Endothelial cell of umbilical vein (primary cell): ENCODE measurements around the gene CNPY1. TPM values are rescaled to one million over a fixed set of nuclear protein-coding genes. Genes with fewer than 3 reads are reported as not detected.

Experiments used
- BruUV-seq: library from RNA; stranded (reverse); fragments of 400-500 nt; replicated peaks from 2 replicates; lab custom pipeline; 2021; lab: Mats Ljungman, UMichigan
- CTCF ChIA-PET: fragments of 300-600, 350-600 bp; sonication (Branson Sonifier 250); formaldehyde crosslinking; loops from one replicate; lab custom pipeline; 2021; ENCODE audit warnings: antibody characterized with exemption, inconsistent platforms; lab: Charles Lee
- POLR2A ChIA-PET: fragments of 300-600, 350-600 bp; sonication (Branson Sonifier 250); formaldehyde crosslinking; loops from one replicate; lab custom pipeline; 2021; ENCODE audit warnings: antibody characterized with exemption, inconsistent platforms; lab: Charles Lee
- DNase-seq: peaks from one replicate; pipeline ENCODE4 v3.0.0-alpha.2; 2011; ENCODE audit warnings: low read depth, low spot score
- FAIRE-seq: peaks from 2 replicates; lab custom pipeline; 2011; peaks lifted over from hg19 to GRCh38; lab: Jason Lieb, UNC
- H2AFZ ChIP-seq: 2 replicates; pipeline ENCODE4 v1.6.0; 2012; ENCODE audit warnings: low read depth, low read length, control low read depth, inconsistent platforms
- H3K27ac ChIP-seq: 2 replicates; pipeline ENCODE4 v1.5.1; 2011; ENCODE audit warnings: low read depth, mild to moderate bottlenecking, control low read depth, low read length, moderate library complexity; ENCODE audit not compliant: insufficient read depth
- H3K27me3 ChIP-seq, 2 experiments: 2 replicates each; pipeline versions ENCODE4 v1.6.0 to v1.6.1; 2011; ENCODE audit warnings: low read length in 2 of 2, mixed read lengths in 1 of 2; ENCODE audit not compliant: control insufficient read depth in 2 of 2, insufficient read depth in 2 of 2
- H3K36me3 ChIP-seq, 2 experiments: 2 replicates in 1 of 2; 3 replicates in 1 of 2; pipeline ENCODE4 v1.5.1; 2011; ENCODE audit warnings: low read length in 2 of 2, mild to moderate bottlenecking in 1 of 2, moderate library complexity in 1 of 2; ENCODE audit not compliant: control insufficient read depth in 2 of 2, insufficient read depth in 2 of 2; ENCODE audit errors: extremely low read depth in 1 of 2
- H3K4me1 ChIP-seq: 3 replicates; pipeline ENCODE4 v1.5.1; 2011; ENCODE audit warnings: mild to moderate bottlenecking, low read length; ENCODE audit not compliant: control insufficient read depth, insufficient read depth; ENCODE audit errors: extremely low read depth
- H3K4me2 ChIP-seq: 2 replicates; pipeline ENCODE4 v1.6.1; 2011; ENCODE audit warnings: low read length, control low read depth, mixed read lengths; ENCODE audit not compliant: insufficient read depth
- H3K4me3 ChIP-seq, 3 experiments: fragments of 200-600 bp in 1 of 3; sonication (generic), shearing (Covaris generic) in 1 of 3; replicated peaks in 1 of 3; 2 replicates each; pipeline ENCODE4 v1.5.1; 2011 to 2016; ENCODE audit warnings: control low read depth in 3 of 3, low read length in 3 of 3, mild to moderate bottlenecking in 2 of 3, inconsistent platforms in 1 of 3, low read depth in 1 of 3, moderate library complexity in 1 of 3; ENCODE audit not compliant: insufficient read depth in 1 of 3
- H3K79me2 ChIP-seq: 2 replicates; pipeline ENCODE4 v1.6.0; 2012; ENCODE audit warnings: low read length, inconsistent platforms; ENCODE audit not compliant: control insufficient read depth, insufficient read depth
- H3K9ac ChIP-seq: replicated peaks from 2 replicates; pipeline ENCODE3; 2011; ENCODE audit warnings: low read length, control low read depth; ENCODE audit not compliant: insufficient read depth; ENCODE audit errors: extremely low read depth
- H3K9me1 ChIP-seq: replicated peaks from 3 replicates; pipeline ENCODE4 v1.6.0; 2011; ENCODE audit warnings: mild to moderate bottlenecking, low read length; ENCODE audit not compliant: control insufficient read depth, insufficient read depth; ENCODE audit errors: extremely low read depth
- H3K9me3 ChIP-seq: replicated peaks from 2 replicates; pipeline ENCODE4 v1.5.1; 2012; ENCODE audit warnings: low read length, inconsistent platforms; ENCODE audit not compliant: control insufficient read depth, insufficient read depth
- H4K20me1 ChIP-seq: replicated peaks from 2 replicates; pipeline ENCODE3; 2011; ENCODE audit warnings: mild to moderate bottlenecking, low read length; ENCODE audit not compliant: control insufficient read depth, insufficient read depth; ENCODE audit errors: extremely low read depth
- EZH2 ChIP-seq: IDR thresholded peaks from 2 replicates; pipeline ENCODE4 v1.6.1; 2012; ENCODE audit warnings: borderline replicate concordance, low read depth, mild to moderate bottlenecking, moderate library complexity, low read length, inconsistent platforms; ENCODE audit not compliant: severe bottlenecking
- FOS ChIP-seq: IDR thresholded peaks from 2 replicates; pipeline ENCODE4 v1.6.1; 2011; ENCODE audit warnings: mild to moderate bottlenecking, low read length, moderate library complexity, borderline replicate concordance; ENCODE audit not compliant: insufficient read depth
- GATA2 ChIP-seq: IDR thresholded peaks from 2 replicates; pipeline ENCODE4 v1.7.0; 2011; ENCODE audit warnings: low read depth, mild to moderate bottlenecking, moderate library complexity, mixed read lengths, low read length; ENCODE audit not compliant: insufficient read length, insufficient read depth
- JUN ChIP-seq: IDR thresholded peaks from 2 replicates; pipeline ENCODE4 v1.6.1; 2011; ENCODE audit warnings: borderline replicate concordance, low read depth; ENCODE audit not compliant: insufficient read length, insufficient read depth
- MAX ChIP-seq: IDR thresholded peaks from 2 replicates; pipeline ENCODE4 v1.6.1; 2011; ENCODE audit not compliant: insufficient read depth, insufficient read length
- MYC ChIP-seq: IDR thresholded peaks from one replicate; pipeline ENCODE4 v1.6.1; 2011; ENCODE audit warnings: mild to moderate bottlenecking, low read depth, low read length
- POLR2A ChIP-seq: IDR thresholded peaks from 2 replicates; pipeline ENCODE4 v1.6.1; 2012; ENCODE audit warnings: low read depth, mild to moderate bottlenecking, control low read depth, low read length
- POLR2AphosphoS5 ChIP-seq: IDR thresholded peaks from 2 replicates; pipeline ENCODE4 v1.6.1; 2012; ENCODE audit warnings: low read depth, mild to moderate bottlenecking, control low read depth, low read length, moderate library complexity; ENCODE audit not compliant: insufficient read depth
- dilution Hi-C: fragments of 300-500 bp; cut with MboI; formaldehyde crosslinking; loops from one replicate; pipeline ENCODE4 v1.15.0; 2019; ENCODE audit warnings: low sequenced_read_pairs; ENCODE audit not compliant: extremely low pct_ligation_motif_present
- intact Hi-C: fragments of 100-400 bp; cut with micrococcal nuclease; formaldehyde crosslinking; loops from one replicate; pipeline ENCODE4 v1.10.0; 2022
- polyA plus RNA-seq, 4 experiments: library from polyadenylated mRNA; depleted of rRNA in 3 of 4; stranded (reverse) in 3 of 4; unstranded in 1 of 4; fragments of >200 nt; gene quantifications; 2 replicates each; pipeline versions ENCODE4 v1.2.1 to v1.2.3, GENCODE V29; 2011 to 2012; ENCODE audit warnings: missing spikeins in 1 of 4
- total RNA-seq: library from RNA; stranded (reverse); gene quantifications from 2 replicates; pipeline ENCODE4 v1.2.3, GENCODE V29; 2021
- TF ChIP-seq, protein P1 (sequence below), 2 donors: IDR thresholded peaks; 1 replicate in 1 of 2; 2 replicates in 1 of 2; pipeline ENCODE4 v1.5.1; 2011; ENCODE audit warnings: low read length in 2 of 2, mild to moderate bottlenecking in 2 of 2, moderate library complexity in 2 of 2, control low read depth in 1 of 2, inconsistent platforms in 1 of 2, low read depth in 1 of 2; ENCODE audit not compliant: insufficient read depth in 1 of 2; ENCODE audit errors: extremely low read depth in 1 of 2

The CNPY1 gene
- total and polyA plus RNA-seq, 2 donors (not counting 3 experiments of a cell fraction or from before 2014, with no cell fraction given) = not detected

DNA sequence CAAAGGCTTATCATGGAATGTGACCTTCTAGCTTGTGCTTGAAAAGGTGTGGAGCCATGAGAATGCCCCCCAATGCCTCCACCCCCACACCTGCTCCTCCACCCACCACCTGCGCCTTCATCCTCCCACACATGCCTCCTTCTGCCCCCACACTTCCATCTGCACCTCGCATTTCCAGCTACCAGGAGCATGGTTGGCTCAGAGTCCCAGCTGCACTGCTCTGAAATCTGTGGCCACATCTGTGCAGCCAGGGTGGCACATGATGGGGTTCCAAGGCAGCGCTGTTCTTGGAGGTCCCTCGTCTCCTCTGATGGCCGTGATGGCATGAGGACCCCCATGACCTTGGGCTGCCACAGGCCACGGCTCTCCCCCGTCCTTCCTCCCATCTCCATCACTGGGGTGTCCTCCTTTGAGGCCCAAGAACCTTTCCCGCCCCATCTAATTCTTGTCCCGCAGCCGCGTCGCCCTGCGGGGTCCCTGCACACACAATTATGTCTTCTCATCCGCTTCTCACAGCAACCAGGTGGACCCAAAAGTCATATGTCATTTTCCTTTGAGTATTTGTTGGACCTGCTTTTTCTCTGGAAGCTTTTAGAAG is 40.6 kb upstream of the CNPY1 start:
- DNase-seq (no peak), FAIRE-seq (no peak)
- H3K36me3 ChIP-seq = no peaks in the 10 kb centered on the region
- no peak overlapping the region for H3K9ac ChIP-seq
- no TSS peak for BruUV-seq
- H3K27ac ChIP-seq = no peak overlapping the region
- H3K4me3 ChIP-seq = no peak overlapping the region
- no peak overlapping the region for H2AFZ ChIP-seq
- H3K9me3 ChIP-seq = no peaks in the 10 kb centered on the region
- intact Hi-C loops (no loop called here), dilution Hi-C loops (no loop called here)
- POLR2A ChIA-PET = no interaction called here
- CTCF ChIA-PET = interaction anchor here (1.1 to 2.2 kb wide), 2 partner anchors 9 to 12 kb away, joined by 4 to 19 read pairs; no protein-coding TSS in a partner anchor
- H3K4me2 ChIP-seq = no peak overlapping the region
- no peaks in the 10 kb centered on the region for H3K9me1 ChIP-seq
- no peaks in the 10 kb centered on the region for H3K27me3 ChIP-seq
- no peaks in the 10 kb centered on the region for H3K79me2 ChIP-seq
- TF ChIP-seq MAX (no peak), POLR2AphosphoS5 (no peak), EZH2 (no peak), GATA2 (no peak), POLR2A (no peak), FOS (no peak), MYC (no peak), JUN (no peak)
- TF ChIP-seq, protein P1, sequence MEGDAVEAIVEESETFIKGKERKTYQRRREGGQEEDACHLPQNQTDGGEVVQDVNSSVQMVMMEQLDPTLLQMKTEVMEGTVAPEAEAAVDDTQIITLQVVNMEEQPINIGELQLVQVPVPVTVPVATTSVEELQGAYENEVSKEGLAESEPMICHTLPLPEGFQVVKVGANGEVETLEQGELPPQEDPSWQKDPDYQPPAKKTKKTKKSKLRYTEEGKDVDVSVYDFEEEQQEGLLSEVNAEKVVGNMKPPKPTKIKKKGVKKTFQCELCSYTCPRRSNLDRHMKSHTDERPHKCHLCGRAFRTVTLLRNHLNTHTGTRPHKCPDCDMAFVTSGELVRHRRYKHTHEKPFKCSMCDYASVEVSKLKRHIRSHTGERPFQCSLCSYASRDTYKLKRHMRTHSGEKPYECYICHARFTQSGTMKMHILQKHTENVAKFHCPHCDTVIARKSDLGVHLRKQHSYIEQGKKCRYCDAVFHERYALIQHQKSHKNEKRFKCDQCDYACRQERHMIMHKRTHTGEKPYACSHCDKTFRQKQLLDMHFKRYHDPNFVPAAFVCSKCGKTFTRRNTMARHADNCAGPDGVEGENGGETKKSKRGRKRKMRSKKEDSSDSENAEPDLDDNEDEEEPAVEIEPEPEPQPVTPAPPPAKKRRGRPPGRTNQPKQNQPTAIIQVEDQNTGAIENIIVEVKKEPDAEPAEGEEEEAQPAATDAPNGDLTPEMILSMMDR (IDR thresholded peaks at IDR 0.05; ENCODE audit: extremely low read depth in 1 of 2, insufficient read depth in 1 of 2, low read depth in 1 of 2, low read length in 2 of 2) = no peak
- H4K20me1 ChIP-seq = no peaks in the 10 kb centered on the region
- H3K4me1 ChIP-seq = no peaks in the 10 kb centered on the region
